HS-5 (cell line): ENCODE data around the gene CNGB1.
"Not testable (repeated sequence)": the region's sequence is repeated elsewhere in the genome, so short reads cannot be mapped to it uniquely, and the experiment has no call there.

ENCODE experiments used
- DNase-seq: peaks from one replicate; pipeline ENCODE4 v3.0.0-alpha.2; 2012; ENCODE audit warnings: low read depth

The CNGB1 gene

DNA sequence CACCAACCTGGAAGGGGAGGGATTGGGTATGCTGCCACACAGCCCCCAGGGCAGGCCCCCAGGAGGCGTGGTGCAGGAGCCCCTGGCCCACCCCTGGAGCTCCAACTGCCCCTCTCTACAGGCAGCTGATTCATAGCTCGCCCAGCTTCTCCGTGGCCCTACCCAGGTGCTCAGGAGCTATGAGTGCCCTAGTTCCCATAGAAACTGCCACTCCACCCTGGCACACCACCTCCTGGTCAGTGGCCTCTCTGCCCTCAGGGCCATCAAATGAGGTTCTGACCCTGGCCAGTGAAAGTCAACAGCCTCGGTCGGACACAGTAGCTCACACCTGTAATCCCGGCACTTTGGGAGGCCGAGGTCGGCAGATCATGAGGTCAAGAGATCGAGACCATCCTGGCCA is 18.0 kb downstream of the CNGB1 start:
- DNase-seq = no peak

DNA sequence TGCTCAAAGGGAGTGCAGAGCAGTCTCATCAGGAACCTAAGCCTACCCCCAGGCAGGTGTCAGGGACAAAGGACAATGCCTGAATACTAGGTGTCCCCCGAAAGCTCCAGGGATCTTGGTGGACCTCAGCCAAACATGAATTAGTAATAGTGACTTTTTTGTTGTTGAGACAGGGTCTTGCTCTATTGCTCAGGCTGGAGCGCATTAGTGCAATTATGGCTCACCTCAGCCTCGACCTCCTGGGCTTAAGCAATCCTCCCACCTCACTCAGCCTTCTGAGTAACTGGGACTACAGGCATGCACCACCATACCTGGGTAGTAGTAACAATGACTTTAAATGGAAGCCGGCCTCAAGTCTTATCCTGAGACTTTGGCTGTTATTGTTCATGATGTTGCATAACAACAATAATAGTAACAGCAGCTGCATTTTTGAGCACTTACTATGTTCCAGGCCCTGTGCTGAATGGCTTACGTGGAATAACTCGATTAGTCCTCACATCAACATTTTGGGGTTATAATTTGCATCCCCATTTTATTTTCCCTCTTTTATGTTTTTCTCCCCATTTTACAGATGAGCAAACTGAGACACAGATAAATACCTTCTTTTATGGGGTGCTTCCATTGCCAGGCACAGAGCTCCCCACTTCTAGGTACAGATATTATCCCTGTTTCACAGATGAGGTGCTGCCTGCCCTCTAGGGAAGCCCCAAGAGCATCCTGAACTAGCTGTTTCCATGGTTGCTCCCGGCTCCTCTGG is 19.5 kb downstream of the CNGB1 start:
- no peak for DNase-seq

DNA sequence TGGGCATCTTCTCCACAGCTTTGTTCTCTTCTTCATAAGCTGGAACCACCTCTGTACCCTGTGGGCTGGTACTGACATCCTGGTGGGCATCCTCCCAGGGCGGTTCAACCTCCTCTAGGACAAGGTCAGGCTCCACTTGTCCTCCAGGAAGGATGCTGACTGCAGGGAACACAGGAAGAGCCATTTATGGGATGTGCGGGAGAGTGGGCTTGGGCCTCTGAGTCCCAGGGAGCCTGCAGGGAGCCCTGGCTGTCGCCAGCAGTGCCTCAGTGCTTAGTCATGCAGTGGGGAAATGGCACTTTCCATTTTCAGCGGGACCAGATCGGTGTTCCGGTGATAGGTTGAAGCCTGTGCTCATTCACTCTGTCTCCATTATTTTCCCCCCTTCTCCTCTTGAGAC is 20.5 kb downstream of the CNGB1 start:
- no peak for DNase-seq

DNA sequence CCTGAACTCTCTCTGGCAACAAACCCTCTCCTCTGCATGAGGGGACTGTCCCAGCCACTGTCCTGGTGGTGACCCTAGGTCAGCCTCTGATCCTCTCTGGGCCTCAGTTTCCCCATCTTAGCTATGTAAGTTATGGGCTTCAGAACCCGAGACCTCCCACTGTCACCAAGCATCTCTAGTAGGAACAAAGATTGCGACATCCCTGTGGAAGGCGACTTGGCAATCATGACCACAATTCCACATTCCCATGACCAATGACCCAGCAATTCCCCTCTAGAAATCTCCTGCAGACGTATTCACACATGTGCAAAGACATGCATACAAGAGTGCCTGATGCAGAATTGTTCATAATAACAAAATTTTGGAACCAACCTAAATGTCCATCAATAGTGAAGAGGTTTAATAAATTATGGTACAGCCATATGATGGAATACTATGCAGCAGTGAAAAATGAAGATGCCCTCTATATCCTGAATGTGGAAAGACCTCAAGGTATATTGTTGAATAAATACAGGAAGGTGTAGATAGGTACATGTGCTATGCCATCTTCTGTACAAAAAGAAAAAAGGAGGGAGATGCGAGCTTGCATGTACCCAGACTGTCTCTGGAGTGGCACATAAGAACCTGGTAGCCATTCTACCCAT is 21.2 kb downstream of the CNGB1 start:
- DNase-seq = no peak

DNA sequence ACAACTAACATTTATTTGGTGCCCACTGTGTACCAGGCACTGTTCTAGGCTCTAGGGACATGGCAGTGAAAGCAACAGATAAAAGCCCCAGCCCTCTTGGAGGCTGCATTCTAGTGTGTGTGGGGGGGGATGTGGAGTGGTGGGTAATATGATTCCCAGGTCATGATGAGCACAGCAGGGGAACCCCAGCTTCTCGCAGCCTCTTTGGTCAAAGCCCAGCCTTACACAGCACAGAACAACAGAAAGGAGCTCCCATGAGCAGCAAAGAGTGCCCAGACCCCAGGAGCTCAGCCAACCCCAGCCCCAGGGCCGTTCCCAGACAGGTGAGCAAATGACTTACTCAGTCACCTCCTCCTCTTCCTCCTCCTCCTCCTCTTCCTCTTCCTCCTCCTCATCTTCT is 21.9 kb downstream of the CNGB1 start:
- DNase-seq = no peak

DNA sequence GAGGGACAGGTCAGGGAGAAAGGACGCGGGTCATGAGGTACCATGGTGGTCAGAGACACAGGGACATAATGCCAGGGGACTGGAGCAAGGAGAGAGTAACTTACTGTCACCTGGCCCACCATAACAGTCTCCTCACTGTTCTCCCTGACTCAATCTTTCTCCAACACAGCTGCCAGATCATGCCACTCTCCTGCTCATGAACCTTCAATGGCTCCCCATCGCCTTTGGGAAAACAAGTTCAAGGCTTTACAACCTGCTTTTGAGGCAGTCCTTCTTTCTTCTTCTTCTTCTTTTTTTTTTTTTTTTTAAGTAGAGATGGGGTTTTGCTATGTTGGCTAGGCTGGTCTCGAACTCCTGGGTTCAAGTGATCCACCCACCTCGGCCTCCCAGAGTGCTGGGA is 22.9 kb downstream of the CNGB1 start:
- no peak for DNase-seq

DNA sequence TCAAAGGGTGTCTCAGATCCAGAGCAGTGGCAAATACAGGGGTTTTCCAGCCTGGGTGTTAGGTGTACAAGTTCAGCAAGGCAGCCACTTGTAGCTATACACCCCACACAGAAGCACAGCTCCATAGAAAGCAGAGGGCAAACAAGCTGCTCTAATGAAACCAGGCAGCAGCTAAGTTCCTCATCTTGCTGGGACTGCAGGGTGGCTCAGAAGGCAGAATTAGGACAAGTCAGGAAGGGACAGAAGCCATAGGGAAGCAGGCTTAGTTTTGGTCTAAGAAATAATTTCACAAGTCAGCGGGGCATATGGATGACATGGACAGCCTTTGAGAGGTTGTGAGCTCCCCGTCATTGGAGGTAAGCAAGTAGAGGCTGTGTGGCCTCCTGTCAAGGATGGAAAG is 23.7 kb downstream of the CNGB1 start:
- DNase-seq = no peak

DNA sequence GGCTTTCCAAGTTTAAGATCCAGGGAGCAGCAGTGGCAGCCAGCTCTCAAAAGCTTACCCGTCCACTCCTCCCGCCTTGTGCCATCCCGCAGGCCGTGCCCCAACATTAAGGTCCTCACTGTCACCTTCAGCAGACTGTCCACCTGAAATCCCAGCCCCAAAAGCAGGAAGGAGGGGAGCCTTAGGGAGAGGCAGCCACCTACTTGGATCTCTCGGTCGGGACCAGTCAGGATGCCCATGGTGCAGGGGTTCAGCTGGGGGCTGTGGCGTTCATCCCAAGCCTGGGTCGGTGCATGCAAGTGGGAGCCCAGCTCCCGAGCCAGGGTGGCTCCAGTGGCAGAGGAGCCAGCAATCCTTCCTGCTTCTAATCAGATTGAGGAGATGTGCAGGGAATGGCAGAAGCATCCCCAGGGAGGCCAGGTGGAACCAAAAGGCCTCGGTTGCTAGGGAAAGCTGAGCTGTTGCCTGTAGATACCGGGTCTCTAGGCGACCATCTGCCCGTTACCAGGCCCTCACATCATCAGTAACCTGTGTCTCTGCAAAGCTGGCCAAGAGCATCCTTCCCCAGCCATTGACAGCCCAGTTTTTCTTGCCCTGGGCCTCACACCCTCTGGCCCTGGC is 24.6 kb downstream of the CNGB1 start:
- DNase-seq = no peak

DNA sequence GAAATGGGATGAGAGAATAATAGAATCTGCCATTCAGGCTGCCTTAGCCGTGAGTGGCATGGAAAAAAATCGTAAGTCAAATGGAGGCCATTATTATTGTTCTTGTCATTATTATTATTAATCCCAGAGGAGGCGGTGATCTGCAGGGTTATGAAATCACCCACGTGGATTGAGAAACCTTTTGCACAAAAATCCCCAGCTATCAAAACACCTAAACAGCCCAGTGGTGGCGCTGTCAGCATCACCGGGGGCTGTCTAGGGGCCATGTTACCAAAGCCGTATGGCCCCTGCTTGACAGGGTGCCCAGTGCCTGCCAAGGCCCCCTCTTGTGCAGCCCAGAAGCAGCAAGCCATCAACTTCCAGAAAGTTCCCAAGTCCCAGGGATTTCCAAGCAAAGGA is 25.2 kb downstream of the CNGB1 start:
- no peak for DNase-seq

DNA sequence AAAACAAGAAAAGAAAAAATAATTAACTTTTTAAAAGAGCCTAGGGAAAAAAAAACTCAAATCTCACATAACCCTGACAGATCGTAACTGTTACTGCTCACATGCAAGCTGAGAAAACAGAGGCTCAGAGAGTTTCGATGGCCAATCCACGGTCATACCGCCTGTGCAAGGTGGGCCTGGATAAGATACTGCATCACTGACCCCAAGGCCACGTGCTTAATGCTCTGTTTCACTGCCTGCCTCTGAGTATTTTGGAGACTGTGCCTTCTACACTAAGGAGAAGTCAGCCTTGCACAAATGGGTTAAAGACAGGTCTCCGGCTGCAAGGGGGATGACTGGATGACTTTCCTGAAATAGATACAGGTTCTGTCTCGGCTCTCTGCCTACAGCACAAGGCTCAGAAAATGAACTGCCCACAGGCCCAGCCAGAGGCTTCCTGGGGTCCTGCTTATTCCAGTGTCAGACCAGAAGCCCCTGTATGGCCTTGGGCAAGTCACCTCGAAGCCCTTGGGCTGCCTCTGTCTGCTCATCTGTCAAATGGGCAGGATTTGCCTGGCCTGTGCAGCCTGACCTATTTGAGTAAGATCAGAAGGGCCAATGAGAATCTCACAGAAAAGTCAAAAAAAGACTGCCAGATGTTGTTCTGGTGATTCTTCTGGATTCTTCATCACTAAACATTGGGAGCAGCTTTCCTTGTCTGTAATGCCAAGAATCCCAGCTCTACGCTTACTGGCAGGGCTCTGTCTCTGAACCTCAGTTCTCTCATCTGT is 25.8 kb downstream of the CNGB1 start:
- no peak for DNase-seq

DNA sequence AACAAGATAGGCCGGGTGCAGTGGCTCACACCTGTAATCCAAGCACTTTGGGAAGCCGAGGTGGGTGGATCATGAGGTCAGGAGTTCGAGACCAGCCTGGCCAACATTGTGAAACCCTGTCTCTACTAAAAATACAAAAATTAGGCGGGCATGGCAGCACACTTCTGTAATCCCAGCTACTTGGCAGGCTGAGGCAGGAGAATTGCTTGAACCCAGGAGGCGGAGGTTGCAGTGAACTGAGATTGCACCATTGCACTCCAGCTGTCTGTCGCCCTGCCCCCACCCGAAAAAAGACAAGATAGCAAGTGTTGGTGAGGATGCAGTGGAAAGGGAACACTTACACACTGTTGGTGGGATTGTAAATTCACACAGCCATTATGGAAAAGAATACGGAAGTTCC is 27.5 kb downstream of the CNGB1 start:
- not testable (repeated sequence) for DNase-seq

DNA sequence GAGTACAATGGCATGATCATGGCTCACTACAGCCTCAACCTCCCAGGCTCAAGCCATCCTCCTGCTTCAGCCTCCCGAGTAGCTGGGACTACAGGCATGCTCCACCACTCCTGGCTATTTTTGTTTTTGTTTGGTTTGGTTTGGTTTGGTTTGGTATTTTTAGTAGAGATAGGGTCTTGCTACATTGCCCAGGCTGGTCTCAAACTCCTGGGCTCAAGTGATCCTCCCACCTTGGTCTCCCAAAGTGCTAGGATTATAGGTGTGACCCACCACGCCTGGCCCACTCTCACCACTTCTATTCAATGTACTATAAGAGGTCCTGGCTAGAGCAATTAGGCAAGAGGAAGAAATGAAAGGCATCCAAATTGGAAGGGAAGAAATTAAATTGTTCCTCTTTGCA is 29.0 kb downstream of the CNGB1 start:
- not testable (repeated sequence) for DNase-seq

DNA sequence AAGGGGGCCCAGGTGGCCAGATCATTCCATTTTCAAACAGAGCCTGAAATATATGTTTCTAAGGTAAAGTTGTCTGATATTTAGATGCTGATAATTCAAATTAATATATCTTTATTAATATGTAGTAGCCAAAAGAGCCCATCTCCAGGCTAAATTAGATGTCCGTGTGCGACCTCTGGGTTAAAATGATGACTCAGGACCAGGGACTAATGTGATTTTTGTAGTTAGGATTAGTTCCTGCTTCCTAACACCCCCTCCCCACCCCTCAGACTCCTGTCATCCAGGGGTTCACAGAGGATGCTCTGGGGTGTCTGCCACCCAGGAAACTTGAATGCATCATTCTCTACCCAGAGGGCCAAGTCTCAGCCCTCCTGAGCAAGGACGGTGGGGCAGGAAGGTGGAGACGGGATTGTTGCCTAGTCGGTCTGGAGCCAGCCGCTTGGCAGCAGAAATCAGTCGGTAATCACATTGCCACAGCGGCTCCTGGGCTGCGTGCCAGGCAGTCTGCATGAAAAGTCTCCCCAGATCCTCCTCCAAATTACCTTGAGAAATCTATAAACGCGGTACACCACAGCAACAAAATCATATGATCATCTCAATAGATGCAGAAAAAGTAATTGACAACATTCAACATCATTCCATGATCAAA is 29.8 kb downstream of the CNGB1 start:
- DNase-seq = no peak

DNA sequence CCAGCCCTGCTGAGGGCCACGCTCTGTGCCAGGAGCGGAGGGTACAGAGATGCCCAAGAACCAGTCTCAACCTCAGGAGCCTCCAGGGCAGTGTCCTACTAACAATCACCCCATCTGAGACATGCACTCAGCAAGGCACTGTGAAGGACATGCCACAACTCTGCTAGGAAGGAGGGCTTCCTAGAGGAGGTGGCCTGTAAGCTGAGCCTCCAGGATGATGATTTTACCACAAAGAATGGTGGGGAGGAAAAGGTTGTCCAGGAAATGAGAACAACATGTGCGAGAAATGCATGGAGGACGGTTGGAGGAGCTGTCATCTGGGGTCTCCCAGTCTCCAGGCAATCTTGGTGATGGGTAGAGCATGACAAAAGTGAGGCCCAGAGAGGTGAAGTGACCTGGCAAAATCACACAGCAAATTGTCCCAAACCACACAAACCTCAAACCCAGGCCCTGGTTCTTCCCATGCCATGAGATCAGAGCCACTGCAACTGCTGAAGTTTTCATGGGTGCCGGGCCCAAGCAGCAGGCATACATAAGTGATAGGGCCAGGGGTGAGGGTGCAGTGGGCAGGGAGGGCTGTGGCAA is 30.5 kb downstream of the CNGB1 start:
- DNase-seq = no peak

DNA sequence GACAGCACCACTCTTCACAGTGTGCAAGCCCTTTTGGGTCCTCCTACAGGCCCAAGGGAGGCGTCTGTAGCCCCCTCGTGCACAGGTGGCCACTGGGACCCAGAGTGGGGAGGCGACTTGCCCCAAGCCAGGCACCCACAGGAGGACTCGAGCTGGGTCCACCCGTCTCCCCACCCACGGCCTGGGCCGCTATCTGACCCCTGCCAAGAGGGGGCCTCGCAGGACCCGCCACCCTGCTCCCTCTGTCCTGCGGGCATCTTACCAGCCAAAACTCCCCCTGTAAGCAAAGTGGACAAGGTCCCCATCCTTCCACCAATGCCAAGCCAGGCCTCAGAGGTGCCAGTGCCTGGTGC is 31.1 kb downstream of the CNGB1 start:
- DNase-seq = no peak

DNA sequence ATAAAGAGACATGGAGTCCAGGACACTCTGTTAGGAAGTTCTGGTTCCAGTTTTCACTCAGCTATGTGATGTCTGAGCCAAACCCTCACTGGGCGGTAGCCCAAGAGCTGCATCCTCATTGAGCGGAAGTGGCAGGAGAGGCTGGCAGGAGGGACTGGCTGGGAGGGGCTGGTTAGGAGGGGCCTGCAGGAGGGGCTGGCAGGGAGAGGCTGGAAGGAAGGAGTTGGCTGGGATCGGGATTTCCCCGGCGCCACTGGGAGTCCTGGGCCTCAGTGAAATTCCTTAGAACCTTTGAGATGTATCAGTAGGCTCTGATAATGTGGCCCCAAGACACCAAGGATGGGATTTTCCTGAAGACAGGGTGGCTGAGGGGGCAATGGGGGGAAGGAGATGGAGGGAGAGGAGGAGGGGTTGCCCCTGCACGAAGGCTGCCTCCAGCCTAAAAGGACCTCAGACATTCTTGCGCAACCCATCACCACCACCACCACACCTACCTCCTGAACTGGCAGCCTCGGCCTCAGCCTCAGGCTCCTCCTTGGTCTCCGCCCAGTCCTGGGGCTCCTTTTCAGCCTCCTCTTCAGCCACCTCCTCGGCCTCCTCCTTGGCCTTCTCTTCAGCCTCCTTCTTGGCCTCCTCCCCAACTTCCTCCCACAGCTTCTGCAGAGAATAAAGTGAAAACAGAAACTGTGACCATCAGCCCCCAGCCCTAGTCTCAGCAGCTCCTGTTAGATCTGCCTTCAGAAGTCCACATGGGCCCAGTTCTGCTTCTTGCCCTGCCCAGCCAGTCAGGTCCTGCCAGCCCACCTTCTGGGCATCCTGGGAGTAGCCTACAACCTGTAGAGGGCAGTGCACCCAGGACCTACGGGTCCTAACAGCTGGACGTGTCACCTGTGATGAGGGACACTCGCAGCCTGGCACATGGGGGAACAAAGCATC is 31.7 kb downstream of the CNGB1 start:
- DNase-seq = no peak

DNA sequence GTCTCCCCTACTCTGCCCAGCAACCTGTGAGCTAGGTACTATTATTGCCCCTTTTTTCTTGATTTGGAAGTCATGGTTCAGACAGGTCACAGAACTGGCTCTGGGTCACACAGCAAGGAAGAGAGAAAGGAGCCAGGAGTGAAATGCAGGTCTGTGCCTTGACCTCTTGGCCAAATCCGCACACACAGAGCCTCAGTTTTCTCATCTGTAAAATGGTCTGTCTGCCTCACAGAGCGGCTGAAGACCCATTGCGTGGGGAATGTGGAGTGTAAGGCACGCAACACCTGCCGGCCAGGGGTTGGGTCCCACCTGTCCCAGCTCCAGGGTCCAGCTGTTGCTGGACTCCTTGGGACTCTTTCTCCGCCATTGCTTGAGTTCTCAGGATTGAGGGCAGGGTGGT is 32.4 kb downstream of the CNGB1 start:
- DNase-seq = no peak

DNA sequence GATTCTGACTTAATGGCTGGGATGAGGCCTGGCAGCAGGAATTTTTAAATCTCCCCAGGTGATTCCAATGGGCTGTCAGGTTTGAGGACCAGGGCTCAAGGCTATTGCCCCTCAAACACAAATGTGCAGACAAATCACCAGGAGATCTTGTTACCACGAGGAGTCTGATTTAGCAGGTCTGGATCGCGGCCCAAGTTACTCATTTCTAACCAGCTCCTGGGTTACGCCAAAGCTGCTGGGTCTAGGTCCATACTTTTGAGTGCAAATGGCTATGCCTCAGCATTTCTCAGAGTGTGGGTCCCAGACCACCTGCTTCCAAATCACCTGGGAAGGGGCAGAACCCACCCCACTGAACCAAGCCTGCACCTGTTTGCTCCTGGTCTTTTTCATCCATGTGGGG is 33.1 kb downstream of the CNGB1 start:
- no peak for DNase-seq

DNA sequence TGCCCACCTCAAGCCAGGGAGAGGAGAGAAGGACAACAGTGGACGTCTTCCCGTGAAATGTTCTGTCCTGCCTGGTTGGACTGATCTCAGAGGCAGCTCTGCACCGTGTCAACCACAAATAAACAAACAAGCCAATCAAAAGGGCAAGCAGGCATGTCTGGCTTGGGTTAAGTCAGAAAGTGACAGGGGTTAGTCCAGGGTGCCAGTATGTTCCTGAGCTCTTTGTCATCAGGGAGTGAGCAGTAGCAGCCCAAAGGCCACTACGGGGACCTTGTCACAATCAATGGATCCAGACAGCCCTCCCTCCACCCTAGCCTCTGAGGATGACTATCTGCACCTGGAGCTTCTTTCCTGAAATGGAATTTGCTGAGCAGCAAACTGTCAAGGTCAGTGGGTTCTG is 35.0 kb downstream of the CNGB1 start:
- no peak for DNase-seq

DNA sequence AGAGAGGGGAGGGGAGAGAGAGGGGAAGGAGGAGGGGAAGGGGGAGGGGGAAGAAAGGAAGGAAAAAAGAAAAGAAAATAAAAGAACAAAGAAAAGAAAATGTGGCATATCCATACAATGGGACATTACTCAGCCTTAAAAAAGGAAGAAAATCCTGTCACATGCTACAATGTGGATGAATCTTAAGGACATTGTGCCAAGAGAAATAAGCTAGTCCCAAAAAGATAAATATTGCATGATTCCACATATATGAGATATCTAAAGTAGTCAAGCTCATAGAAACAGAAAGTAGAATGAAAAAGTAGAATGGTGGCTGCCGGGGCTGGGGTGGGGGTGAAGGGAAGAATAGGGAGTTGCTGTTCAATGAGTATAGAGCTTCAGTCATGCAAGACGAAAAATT is 40.4 kb downstream of the CNGB1 start:
- DNase-seq = no peak

DNA sequence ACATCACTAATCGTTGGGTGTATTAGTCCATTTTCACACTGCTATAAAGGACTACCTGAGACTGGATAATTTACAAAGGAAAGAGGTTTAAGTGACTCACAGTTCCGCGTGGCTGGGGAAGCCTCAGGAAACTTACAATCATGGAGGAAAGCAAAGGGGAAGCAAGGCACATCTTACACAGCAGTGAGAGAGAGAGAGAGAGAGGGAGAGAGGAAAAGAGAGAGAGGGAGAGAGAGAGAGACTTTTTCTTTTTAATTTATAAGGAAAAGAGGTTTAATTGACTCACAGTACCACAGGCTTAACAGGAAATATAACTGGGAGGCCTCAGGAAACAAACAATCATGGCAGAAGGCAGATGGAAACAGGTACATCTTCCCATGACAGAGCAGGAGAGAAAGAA is 41.7 kb downstream of the CNGB1 start:
- no peak for DNase-seq
